ENCODE results near the gene WRNIP1. TPM values are rescaled to one million over a fixed set of nuclear protein-coding genes. Genes with fewer than 3 reads are reported as not detected.

WRNIP1 gene
- total and polyA plus RNA-seq, 2 of the 13 experiments (the other 11 are each of a cell fraction or from before 2014, with no cell fraction given) = 77.7 to 90.3 TPM

- 37% methylated on average over 4 of the region's 4 CpGs for WGBS (ENCODE audit: low lambda C conversion rate)
- in situ Hi-C loops (cut with HindIII; ENCODE audit: extremely low pct_ligation_motif_present, low pct_unique_long_range_greater_than_20kb) (no loop called here), intact Hi-C loops (cut with micrococcal nuclease; ENCODE audit: unreplicated experiment) (loop anchor here (2.0 kb wide), 1 partner anchor 51 kb away; no protein-coding TSS in a partner anchor)
- peak overlapping the region; percentile 15; the same call in 1 of the 2 replicates for H3K4me2 ChIP-seq (ENCODE audit: low read depth, low read length)
- no peak overlapping the region for H2AFZ ChIP-seq (ENCODE audit: low read length)
- H3K4me3 ChIP-seq (replicated peaks in 1 of 3; ENCODE audit: insufficient read depth in 1 of 3, low read depth in 2 of 3, low read length in 3 of 3) = no peak overlapping the region
- no peaks in the 10 kb centered on the region for H3K79me2 ChIP-seq (ENCODE audit: insufficient read depth, low read length)
- H4K20me1 ChIP-seq (ENCODE audit: insufficient read depth, low read length) = no peaks in the 10 kb centered on the region
- no TSS peak for BruUV-seq (replicated peaks)
- DNase-seq (ENCODE audit: low spot score) = peak; percentile 20
- ATAC-seq = peak; percentile 32; the same call in 2 of the 3 replicates
- H3K27ac ChIP-seq (ENCODE audit: extremely low read length, insufficient read depth, low read length) = no peak overlapping the region
- ChIA-PET POLR2A (no interaction called here), CTCF (ENCODE audit: low intra/inter-chr PET ratio, low total read pairs) (interaction anchor here (2.3 to 3.0 kb wide), 2 partner anchors 11 to 193 kb away, joined by 10 to 26 read pairs; partner anchors contain the start of gene MYLK4)
- H3K9me3 ChIP-seq (ENCODE audit: low read length) = no peaks in the 10 kb centered on the region
- H3K4me1 ChIP-seq (ENCODE audit: insufficient read depth, low read length) = peaks cover 35% of the 10 kb centered on the region
- no peaks in the 10 kb centered on the region for H3K36me3 ChIP-seq (replicated peaks in 1 of 2; ENCODE audit: control insufficient read depth in 1 of 2, insufficient read depth in 2 of 2, low read length in 2 of 2)
- H3K9ac ChIP-seq (ENCODE audit: insufficient read depth, low read depth, low read length) = no peak overlapping the region
- no peak for FAIRE-seq
- no peaks in the 10 kb centered on the region for H3K27me3 ChIP-seq (ENCODE audit: control insufficient read depth in 1 of 2, insufficient read depth in 2 of 2, low read length in 2 of 2)
- TF ChIP-seq RFX1 (IDR thresholded peaks at IDR 0.05) (peak; percentile 70), MED8 (CRISPR knock-in tag; IDR thresholded peaks at IDR 0.05; ENCODE audit: insufficient replicate concordance) (no peak)
These were observed 25.9 kb upstream of the WRNIP1 start for GRCh38 chr6:2739335-2739734.

- FAIRE-seq = no peak
- H4K20me1 ChIP-seq (ENCODE audit: insufficient read depth, low read length) = no peaks in the 10 kb centered on the region
- intact Hi-C loops (cut with micrococcal nuclease; ENCODE audit: unreplicated experiment) (loop anchor here (5.0 kb wide), 1 partner anchor 1143 kb away; no protein-coding TSS in a partner anchor), in situ Hi-C loops (cut with HindIII; ENCODE audit: extremely low pct_ligation_motif_present, low pct_unique_long_range_greater_than_20kb) (no loop called here)
- DNase-seq (ENCODE audit: low spot score) = no peak
- no peaks in the 10 kb centered on the region for H3K27me3 ChIP-seq (ENCODE audit: control insufficient read depth in 1 of 2, insufficient read depth in 2 of 2, low read length in 2 of 2)
- ATAC-seq = no peak
- H3K36me3 ChIP-seq (replicated peaks in 1 of 2; ENCODE audit: control insufficient read depth in 1 of 2, insufficient read depth in 2 of 2, low read length in 2 of 2) = no peaks in the 10 kb centered on the region
- H3K9ac ChIP-seq (ENCODE audit: insufficient read depth, low read depth, low read length) = no peak overlapping the region
- no peak overlapping the region for H3K4me3 ChIP-seq (replicated peaks in 1 of 3; ENCODE audit: insufficient read depth in 1 of 3, low read depth in 2 of 3, low read length in 3 of 3)
- no peak overlapping the region for H3K27ac ChIP-seq (ENCODE audit: extremely low read length, insufficient read depth, low read length)
- H3K9me3 ChIP-seq (ENCODE audit: low read length) = no peaks in the 10 kb centered on the region
- WGBS (ENCODE audit: low lambda C conversion rate) = 38% methylated on average over 5 of the region's 5 CpGs
- H2AFZ ChIP-seq (ENCODE audit: low read length) = no peak overlapping the region
- BruUV-seq (replicated peaks) = no TSS peak
- H3K4me2 ChIP-seq (ENCODE audit: low read depth, low read length) = no peak overlapping the region
- POLR2A ChIA-PET = no interaction called here
- TF ChIP-seq ARID4A (CRISPR knock-in tag; IDR thresholded peaks at IDR 0.05; ENCODE audit: borderline replicate concordance) = no peak
- TF ChIP-seq ONECUT2 (CRISPR knock-in tag; IDR thresholded peaks at IDR 0.05) = no peak
- TF ChIP-seq ZNF143 (CRISPR knock-in tag; IDR thresholded peaks at IDR 0.05) = no peak
- no peak for TF ChIP-seq ZNF564 (CRISPR knock-in tag; IDR thresholded peaks at IDR 0.05)
- no peak for TF ChIP-seq TBL1XR1 (IDR thresholded peaks at IDR 0.05; ENCODE audit: borderline replicate concordance, low read length, partially characterized antibody)
- no peak for TF ChIP-seq SAFB2 (CRISPR knock-in tag; IDR thresholded peaks at IDR 0.05; ENCODE audit: borderline replicate concordance, low read depth)
- no peak for TF ChIP-seq POLR2A (IDR thresholded peaks at IDR 0.05; ENCODE audit: insufficient read depth in 1 of 2, low read depth in 2 of 2, low read length in 2 of 2)
- no peak for TF ChIP-seq EZH2 (conservative IDR thresholded peaks at IDR 0.05; ENCODE audit: low read depth, low read length)
- no peak for TF ChIP-seq NR2F1 (CRISPR knock-in tag; IDR thresholded peaks at IDR 0.05)
- TF ChIP-seq ARNT (IDR thresholded peaks at IDR 0.05) = no peak
- H3K79me2 ChIP-seq (ENCODE audit: insufficient read depth, low read length) = no peaks in the 10 kb centered on the region
- peaks cover 41% of the 10 kb centered on the region for H3K4me1 ChIP-seq (ENCODE audit: insufficient read depth, low read length)
- CTCF ChIA-PET (ENCODE audit: low intra/inter-chr PET ratio, low total read pairs) = no interaction called here
These were observed 24.6 kb upstream of the WRNIP1 start for GRCh38 chr6:2740581-2740980.

Data from HepG2 (cell line).